Neuronal stem cell (in vitro differentiated cells): ENCODE data around the gene LGALS1.

Experiments used
- DNase-seq: peaks from one replicate; pipeline ENCODE4 v3.0.0-alpha.2; 2013; ENCODE audit warnings: low spot score
- H2AFZ ChIP-seq: one replicate; pipeline ENCODE4 v1.6.1; 2013; ENCODE audit warnings: mild to moderate bottlenecking, low read length, inconsistent platforms
- H2AK5ac ChIP-seq: 2 replicates; pipeline ENCODE4 v1.6.1; 2013; ENCODE audit warnings: low read depth, mild to moderate bottlenecking, inconsistent platforms, low read length, moderate library complexity, mixed read lengths
- H2BK120ac ChIP-seq: 2 replicates; pipeline ENCODE4 v1.6.1; 2013; ENCODE audit warnings: low read depth, mild to moderate bottlenecking, inconsistent platforms, low read length, moderate library complexity, mixed read lengths
- H2BK12ac ChIP-seq: one replicate; pipeline ENCODE4 v1.6.1; 2013; ENCODE audit warnings: low read length, inconsistent platforms
- H2BK15ac ChIP-seq: 2 replicates; pipeline ENCODE4 v1.6.1; 2013; ENCODE audit warnings: mild to moderate bottlenecking, low read length, inconsistent platforms, mixed read lengths
- H2BK5ac ChIP-seq: one replicate; pipeline ENCODE4 v1.6.1; 2013; ENCODE audit warnings: inconsistent platforms, mild to moderate bottlenecking, low read length, moderate library complexity
- H3K14ac ChIP-seq: one replicate; pipeline ENCODE4 v1.6.1; 2013; ENCODE audit warnings: low read length, inconsistent platforms
- H3K18ac ChIP-seq: 2 replicates; pipeline ENCODE4 v1.6.1; 2013; ENCODE audit warnings: low read length, inconsistent platforms
- H3K23ac ChIP-seq: 2 replicates; pipeline ENCODE4 v1.6.1; 2013; ENCODE audit warnings: low read depth, mild to moderate bottlenecking, mixed read lengths, low read length, inconsistent platforms; ENCODE audit not compliant: poor library complexity
- H3K27ac ChIP-seq: replicated peaks from 3 replicates; pipeline ENCODE4 v1.5.1; 2013; ENCODE audit warnings: low read length, inconsistent platforms
- H3K27me3 ChIP-seq, 3 experiments: 2 replicates each; pipeline ENCODE4 v1.6.1; 2013; ENCODE audit warnings: low read length in 3 of 3, mild to moderate bottlenecking in 2 of 3, inconsistent platforms in 1 of 3, low read depth in 1 of 3, mixed read lengths in 1 of 3, moderate library complexity in 1 of 3; ENCODE audit not compliant: control insufficient read depth in 3 of 3, insufficient read depth in 3 of 3
- H3K36me3 ChIP-seq, 2 donors: replicated peaks in 1 of 2; 2 replicates each; pipeline ENCODE4 v1.6.1; 2013; ENCODE audit warnings: low read length in 2 of 2; ENCODE audit not compliant: control insufficient read depth in 2 of 2, insufficient read depth in 2 of 2
- H3K4ac ChIP-seq: 2 replicates; pipeline ENCODE4 v1.6.1; 2013; ENCODE audit warnings: inconsistent platforms, mild to moderate bottlenecking, low read length, moderate library complexity
- H3K4me1 ChIP-seq, 2 donors: 1 replicate in 1 of 2; 2 replicates in 1 of 2; pipeline ENCODE4 v1.6.1; 2013; ENCODE audit warnings: low read length in 2 of 2, low read depth in 1 of 2; ENCODE audit not compliant: control insufficient read depth in 2 of 2, insufficient read depth in 1 of 2
- H3K4me2 ChIP-seq: one replicate; pipeline ENCODE4 v1.6.1; 2013; ENCODE audit warnings: mild to moderate bottlenecking, low read length, inconsistent platforms; ENCODE audit not compliant: insufficient read depth, poor library complexity, severe bottlenecking
- H3K4me3 ChIP-seq, 2 donors: 2 replicates each; pipeline ENCODE4 v1.5.1; 2013; ENCODE audit warnings: low read length in 2 of 2, mild to moderate bottlenecking in 2 of 2, inconsistent platforms in 1 of 2, moderate library complexity in 1 of 2
- H3K79me1 ChIP-seq: one replicate; pipeline ENCODE4 v1.6.1; 2013; ENCODE audit warnings: low read depth, mild to moderate bottlenecking, inconsistent platforms, low read length, moderate library complexity
- H3K9ac ChIP-seq: one replicate; pipeline ENCODE4 v1.6.1; 2013; ENCODE audit warnings: mild to moderate bottlenecking, low read depth, low read length, inconsistent platforms; ENCODE audit not compliant: poor library complexity
- H3K9me3 ChIP-seq, 2 donors: replicated peaks in 1 of 2; 2 replicates each; pipeline versions ENCODE3 to v1.6.1; 2013; ENCODE audit warnings: low read length in 2 of 2, mild to moderate bottlenecking in 2 of 2, inconsistent platforms in 1 of 2, low read depth in 1 of 2, mixed read lengths in 1 of 2, moderate library complexity in 1 of 2; ENCODE audit not compliant: control insufficient read depth in 2 of 2, insufficient read depth in 1 of 2
- H4K8ac ChIP-seq: one replicate; pipeline ENCODE4 v1.6.1; 2013; ENCODE audit warnings: low read depth, mild to moderate bottlenecking, inconsistent platforms, low read length, moderate library complexity
- H4K91ac ChIP-seq: one replicate; pipeline ENCODE4 v1.6.1; 2013; ENCODE audit warnings: low read length, low read depth, mild to moderate bottlenecking, inconsistent platforms; ENCODE audit not compliant: poor library complexity
- WGBS, 2 donors: extraction: QIAGEN DNeasy Blood & Tissue Kit; methylation state at CpG; one replicate each; pipeline ENCODE4 v1.1.7; 2013; ENCODE audit warnings: missing lambda C conversion rate in 2 of 2, mixed read lengths in 1 of 2; ENCODE audit not compliant: insufficient read length in 2 of 2, insufficient replicate concordance in 1 of 2; ENCODE audit errors: extremely low coverage in 2 of 2; 5-methylcytosine and 5-hydroxymethylcytosine counted together

The LGALS1 gene

GRCh38 chr22:37686002-37686982 lies 10.9 kb downstream of the LGALS1 start, which contains the start of gene NOL12:
Gene NOL12, plus strand, starts transcription at chr22:37686343. Its CDS starts 50 bp downstream, at chr22:37686393.
- peak; percentile 92 for DNase-seq
- peak within 1 kb of the TSS; percentile 6 for H2AK5ac ChIP-seq
- H3K79me1 ChIP-seq, result peaks cover 3% of the 10 kb centered on the region
- H4K91ac ChIP-seq, result no peak within 1 kb of the TSS
- peak within 1 kb of the TSS; percentile 19 for H3K23ac ChIP-seq
- H3K27ac ChIP-seq, result peak within 1 kb of the TSS; percentile 36
- H3K4me2 ChIP-seq, result peak within 1 kb of the TSS; percentile 95
- H3K4me1 ChIP-seq, result peaks cover 0 to 4% of the 10 kb centered on the region in 2 donors
- H2BK5ac ChIP-seq, result peak within 1 kb of the TSS; percentile 8
- peaks cover 18 to 30% of the 10 kb centered on the region in 2 donors for H3K36me3 ChIP-seq
- H3K18ac ChIP-seq, result peak within 1 kb of the TSS; percentile 88
- no peak within 1 kb of the TSS for H2BK12ac ChIP-seq
- H3K9ac ChIP-seq, result peak within 1 kb of the TSS; percentile 87
- no CpG with 5 or more reads among the region's 62 CpGs for WGBS, 2 donors
- no peaks in the 10 kb centered on the region for H3K9me3 ChIP-seq
- no peak within 1 kb of the TSS for H2BK120ac ChIP-seq
- peak within 1 kb of the TSS; percentile 74 for H4K8ac ChIP-seq
- H3K4ac ChIP-seq, result no peak within 1 kb of the TSS
- peak within 1 kb of the TSS; percentile 97 for H2AFZ ChIP-seq
- H3K27me3 ChIP-seq, result no peaks in the 10 kb centered on the region
- no peak within 1 kb of the TSS for H2BK15ac ChIP-seq
- peak within 1 kb of the TSS; percentile 85 to 90 for H3K4me3 ChIP-seq
- no peak within 1 kb of the TSS for H3K14ac ChIP-seq

GRCh38 chr22:37690407-37690806 lies 15.0 kb downstream of the LGALS1 start:
- no CpG with 5 or more reads among the region's 7 CpGs for WGBS, 2 donors
- Histone ChIP-seq H2AFZ (no peak overlapping the region), H4K91ac (no peak overlapping the region)

GRCh38 chr22:37690901-37691504 lies 15.6 kb downstream of the LGALS1 start:
- Histone ChIP-seq H3K23ac (no peak overlapping the region), H3K18ac (no peak overlapping the region), H3K27me3 (no peaks in the 10 kb centered on the region), H2BK15ac (no peak overlapping the region), H4K91ac (no peak overlapping the region), H2AFZ (no peak overlapping the region), H3K4me1 (peaks cover 4% of the 10 kb centered on the region in 2 donors), H3K79me1 (peaks cover 3% of the 10 kb centered on the region), H2BK120ac (no peak overlapping the region), H4K8ac (no peak overlapping the region), H3K4me3 (peak overlapping the region in 1 of 2 donors; percentile 56), H3K4ac (no peak overlapping the region), H3K4me2 (no peak overlapping the region), H2BK12ac (no peak overlapping the region), H3K9ac (no peak overlapping the region), H3K9me3 (no peaks in the 10 kb centered on the region), H3K14ac (no peak overlapping the region), H2AK5ac (no peak overlapping the region), H3K27ac (no peak overlapping the region), H3K36me3 (peaks cover 28 to 54% of the 10 kb centered on the region in 2 donors), H2BK5ac (no peak overlapping the region)
- DNase-seq, result no peak
- WGBS, 2 donors, result no CpG with 5 or more reads among the region's 18 CpGs

More at GRCh38 chr22:37690407-37690806, 15.0 kb downstream of the LGALS1 start:
- Histone ChIP-seq H2BK12ac (no peak overlapping the region), H3K18ac (no peak overlapping the region), H4K8ac (peak overlapping the region; percentile 43), H3K27ac (no peak overlapping the region), H3K36me3 (peaks cover 28 to 54% of the 10 kb centered on the region in 2 donors), H2BK120ac (no peak overlapping the region), H3K9me3 (no peaks in the 10 kb centered on the region), H3K79me1 (peaks cover 3% of the 10 kb centered on the region), H3K4ac (no peak overlapping the region), H3K9ac (no peak overlapping the region), H3K27me3 (no peaks in the 10 kb centered on the region), H3K4me3 (no peak overlapping the region), H2BK5ac (no peak overlapping the region), H3K14ac (no peak overlapping the region), H3K4me1 (peaks cover 0 to 4% of the 10 kb centered on the region in 2 donors), H2AK5ac (no peak overlapping the region), H2BK15ac (no peak overlapping the region), H3K4me2 (no peak overlapping the region), H3K23ac (no peak overlapping the region)
- no peak for DNase-seq
